SW 1271 (cell line): Measurements from ENCODE around the gene CD52.
A peak's percentile ranks its signal among the peaks of the same experiment; 100 is the strongest.

Experiments
- DNase-seq, 2 experiments: peaks; one replicate each; lab custom pipeline; 2025; lab: John Stamatoyannopoulos, UW

The CD52 gene

GRCh38 chr1:26354972-26355371, 37.2 kb downstream of the CD52 start:
- DNase-seq, result no peak

DNA sequence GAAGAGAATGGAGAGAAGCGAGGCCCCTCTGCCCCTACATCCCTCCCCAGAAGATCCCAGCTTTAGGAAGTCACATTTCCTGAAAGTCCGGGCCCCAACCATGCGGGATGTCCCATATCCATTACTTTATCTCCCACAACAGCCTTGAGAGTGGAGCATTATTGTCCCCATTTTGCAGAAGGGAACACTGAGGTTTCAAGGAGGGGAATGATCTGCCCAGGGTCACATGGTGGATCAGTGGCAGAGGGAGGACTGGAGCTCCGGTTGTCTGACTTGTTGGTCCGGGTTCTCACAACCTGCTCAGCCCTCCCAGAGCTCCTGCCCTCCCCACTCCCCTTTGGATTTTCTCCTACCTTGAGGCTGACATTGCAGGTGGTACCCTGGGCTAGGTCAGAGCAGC, 38.3 kb downstream of the CD52 start:
- no peak for DNase-seq

- DNase-seq, result no peak
Measured at GRCh38 chr1:26357121-26357602, 39.4 kb downstream of the CD52 start.

- DNase-seq, result no peak
Measured at GRCh38 chr1:26358411-26359384, 40.9 kb downstream of the CD52 start.

GRCh38 chr1:26359981-26360806, 42.4 kb downstream of the CD52 start:
- no peak for DNase-seq

DNA sequence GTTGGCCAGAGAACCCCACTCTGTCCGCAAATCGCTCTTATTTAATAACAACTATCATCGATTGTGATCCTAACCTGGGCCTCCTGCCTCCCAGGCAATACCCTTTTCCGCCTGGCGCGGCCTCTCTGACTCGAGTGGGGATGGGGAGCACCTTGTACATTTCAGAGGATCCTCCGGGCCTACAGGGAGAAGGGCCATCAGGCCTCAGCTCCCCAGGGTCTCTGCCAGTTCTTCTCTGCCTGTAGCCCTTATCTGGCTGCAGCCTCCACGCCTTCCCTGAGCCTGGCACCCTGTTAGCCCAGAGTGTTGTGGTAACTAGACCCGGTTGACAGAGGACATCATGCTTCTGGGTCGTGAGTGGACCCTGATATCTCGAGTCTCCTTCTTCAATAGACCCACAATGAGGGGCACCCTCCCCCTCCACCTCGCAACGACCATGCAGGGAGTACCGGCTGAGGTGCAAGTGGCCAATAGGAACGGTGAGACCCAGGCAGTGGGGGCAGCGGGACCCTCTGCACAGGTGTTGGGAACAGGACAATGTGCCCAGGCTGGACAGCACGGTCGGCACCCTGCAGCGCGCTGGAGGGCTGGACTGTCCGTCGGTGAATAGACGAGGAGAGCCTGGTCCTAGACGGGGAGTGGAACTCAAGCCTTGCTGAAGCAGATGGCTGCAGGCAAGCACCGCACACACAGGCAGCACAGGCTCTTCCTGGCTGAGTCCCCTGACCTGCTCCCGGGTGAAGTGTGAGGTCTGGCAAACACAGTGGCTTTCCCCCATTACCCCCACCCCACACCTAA, 43.2 kb downstream of the CD52 start:
- DNase-seq, result no peak

DNA sequence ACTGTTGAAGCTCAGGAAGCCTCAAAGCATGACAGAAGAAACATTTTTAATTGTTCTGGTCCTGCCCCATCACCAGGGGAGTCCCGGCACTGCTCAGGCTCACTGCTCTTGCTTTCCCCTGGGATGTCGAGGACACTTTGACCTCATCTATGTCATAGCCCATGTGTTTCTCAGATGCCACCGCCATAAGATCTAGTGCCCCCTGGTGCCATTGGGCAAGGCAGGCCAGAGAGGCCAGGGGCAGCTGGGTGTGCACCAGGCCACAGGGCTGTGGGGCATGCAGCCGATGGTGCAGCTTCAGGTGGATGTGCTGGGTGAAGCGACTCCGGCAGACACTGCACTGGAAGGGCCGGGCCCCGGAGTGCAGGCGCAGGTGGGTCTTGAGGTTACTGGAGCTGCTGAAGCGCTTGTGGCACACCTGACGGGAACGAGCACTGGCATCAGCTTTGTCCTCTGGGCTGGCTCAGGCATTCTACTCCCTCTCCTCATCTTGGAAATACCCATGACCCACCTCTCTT, 43.9 kb downstream of the CD52 start:
- no peak for DNase-seq

DNA sequence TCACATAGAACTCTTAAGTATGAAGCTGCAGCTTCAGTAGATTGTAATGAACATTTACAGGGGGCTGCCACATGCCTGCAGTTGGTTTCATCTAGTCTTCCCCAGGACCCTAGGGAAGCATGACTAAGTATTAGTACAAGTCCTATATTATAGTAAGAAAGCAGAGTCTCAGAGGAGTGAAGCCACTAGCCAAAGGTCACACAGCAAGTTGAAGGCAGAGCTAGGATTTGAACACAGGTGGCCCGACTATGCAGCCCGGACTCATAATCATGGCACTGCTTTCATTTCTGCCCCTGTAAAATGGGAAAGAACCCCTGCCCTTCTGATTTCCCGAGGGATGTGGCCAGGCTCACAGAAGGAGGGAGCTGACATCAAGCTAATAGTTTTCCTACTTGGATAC, 44.6 kb downstream of the CD52 start:
- no peak for DNase-seq

- peak in 1 of 2 experiments; percentile 12 for DNase-seq
Measured at GRCh38 chr1:26363549-26364448, 46.0 kb downstream of the CD52 start.

DNA sequence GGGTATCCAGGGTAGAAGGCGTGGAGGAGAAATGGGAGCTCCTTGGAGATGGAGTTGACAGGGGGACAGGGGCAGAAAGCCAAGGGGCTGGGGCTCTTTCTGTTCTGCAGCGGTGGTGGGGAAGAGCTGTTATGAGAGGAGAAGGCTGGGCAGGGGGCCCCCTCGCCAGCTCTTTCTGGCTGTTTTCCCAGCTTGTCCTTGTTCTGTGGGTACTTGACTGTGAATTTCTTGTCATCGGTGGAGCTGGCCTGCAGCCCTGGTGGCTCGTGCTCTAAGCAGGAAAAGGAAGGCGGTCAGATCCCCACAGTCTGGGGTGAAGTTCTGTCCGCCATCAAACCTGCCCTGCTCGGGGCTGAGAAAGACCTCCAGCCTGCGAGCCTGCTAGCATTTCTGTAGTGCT, 47.2 kb downstream of the CD52 start:
- DNase-seq, result no peak

DNA sequence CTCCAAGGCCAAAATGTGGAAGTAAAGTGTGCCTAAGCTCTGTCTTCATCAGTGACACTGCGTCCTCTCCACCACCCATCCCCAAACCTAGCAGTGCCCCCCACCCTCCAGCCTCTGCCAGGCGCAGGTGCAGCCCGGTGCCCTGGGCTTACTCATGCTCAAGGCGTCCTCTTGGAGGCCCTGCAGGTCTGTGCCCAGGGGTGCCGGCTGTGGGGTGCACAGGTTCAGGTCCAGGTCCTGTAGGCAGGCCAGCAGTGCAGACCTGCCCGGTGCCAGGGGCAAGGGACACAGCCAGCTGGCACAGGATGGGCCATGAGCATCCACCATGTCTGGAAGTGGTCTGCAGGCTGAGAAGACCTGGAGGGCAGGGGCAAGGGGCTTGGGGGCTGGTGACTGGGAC, 49.7 kb downstream of the CD52 start:
- DNase-seq, result no peak

DNA sequence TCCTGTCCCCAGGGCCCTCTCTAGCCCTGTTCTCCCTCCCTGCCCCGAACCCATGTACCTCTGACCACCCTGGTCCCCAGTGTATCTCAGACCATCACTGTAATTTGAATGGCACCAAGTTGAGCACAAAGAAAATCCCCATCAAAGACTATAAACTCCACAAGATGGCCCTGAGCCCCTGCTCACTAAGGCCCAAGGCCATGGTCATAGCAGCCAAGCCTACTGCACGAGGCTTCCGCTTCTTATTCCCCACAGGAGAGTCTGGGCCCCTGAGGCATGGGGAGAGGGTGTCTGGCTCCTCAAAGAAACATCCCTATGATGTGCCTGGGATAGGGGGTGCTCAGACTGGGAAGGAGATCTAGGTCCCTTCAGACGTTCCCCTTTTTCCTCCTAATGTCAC, 50.2 kb downstream of the CD52 start:
- no peak for DNase-seq

GRCh38 chr1:26368486-26368885, 50.7 kb downstream of the CD52 start:
- no peak for DNase-seq
